Daoy (cell line): ENCODE results near the gene PPIF. TPM values are rescaled to one million over a fixed set of nuclear protein-coding genes. Genes with fewer than 3 reads are reported as not detected.

ENCODE experiments used
- DNase-seq: peaks from one replicate; pipeline ENCODE4 v3.0.0-alpha.2; 2015; ENCODE audit warnings: low read depth
- total RNA-seq: library from RNA; depleted of rRNA; stranded (reverse); fragments of >200 nt; shearing (Covaris generic); gene quantifications from 2 replicates; pipeline ENCODE4 v1.2.3, GENCODE V29; 2014

PPIF gene
- total RNA-seq, 1 experiment from 2014 or later = 28.1 TPM

- peak; percentile 70 for DNase-seq
Measured at GRCh38 chr10:79374312-79375191, 27.3 kb downstream of the PPIF start.

DNA sequence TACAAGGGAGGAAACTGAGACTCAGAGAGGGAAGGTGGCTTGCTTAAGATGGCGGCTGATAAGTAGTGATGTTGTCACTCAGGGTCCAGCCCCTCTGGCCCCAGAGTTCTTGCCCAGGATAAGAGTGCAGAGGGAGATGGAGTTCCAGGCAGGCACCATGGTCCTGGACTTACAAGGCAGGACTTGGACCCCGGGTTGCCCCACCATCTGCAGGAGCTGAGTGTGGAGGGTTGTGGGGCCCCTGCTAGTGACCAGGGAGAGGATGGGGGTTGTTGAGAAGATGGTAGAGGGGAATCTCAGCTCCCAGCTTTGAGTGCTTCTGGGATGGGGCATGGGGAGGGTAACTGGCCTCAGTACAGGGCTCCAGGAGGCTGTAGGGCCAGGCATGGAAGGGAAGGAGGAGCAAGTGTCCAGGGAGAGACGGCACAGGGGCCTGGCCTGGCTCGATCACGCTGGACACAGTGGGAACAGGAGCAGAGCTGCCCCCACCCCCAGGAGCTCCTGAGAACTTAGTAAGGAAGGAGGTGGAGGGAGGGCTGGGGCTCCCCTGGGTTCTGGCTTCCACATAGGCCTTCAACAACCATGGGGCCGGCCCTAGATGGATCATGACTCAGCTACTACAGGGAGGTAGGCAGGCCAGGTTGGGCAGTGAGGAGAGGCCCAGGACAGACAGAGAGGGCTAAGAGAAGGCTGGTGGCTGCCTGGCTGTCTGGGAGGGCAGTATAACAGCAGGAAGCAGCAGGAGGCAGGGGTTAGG lies 28.2 kb downstream of the PPIF start:
- peak; percentile 21 for DNase-seq

DNA sequence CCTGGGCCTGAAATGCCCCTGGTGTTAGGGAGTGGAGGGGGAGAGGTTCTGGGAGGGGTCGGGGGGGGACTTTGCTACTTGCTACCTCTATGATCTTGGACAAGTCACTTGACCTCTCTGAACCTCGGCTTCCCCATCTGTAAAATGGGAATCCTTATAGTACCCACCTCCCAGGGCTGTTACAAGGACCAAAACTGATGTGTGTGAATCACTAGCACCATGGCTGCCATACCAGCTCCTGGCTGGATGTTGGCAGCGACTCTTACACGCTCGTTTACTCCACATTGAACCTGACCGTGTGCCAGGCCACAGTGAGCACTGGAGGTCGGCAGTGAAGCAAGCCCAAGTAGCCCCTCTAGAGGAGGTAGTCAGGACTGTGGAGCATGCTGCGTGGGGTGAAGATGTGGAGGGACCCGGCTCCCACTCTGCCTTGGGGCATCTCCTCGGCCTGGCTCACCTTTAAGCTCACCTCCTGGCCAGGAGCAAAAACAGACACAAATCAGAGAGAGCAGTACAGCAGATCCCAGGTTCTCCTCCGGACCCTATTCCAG lies 28.9 kb downstream of the PPIF start:
- no peak for DNase-seq

GRCh38 chr10:79376751-79377556 lies 29.7 kb downstream of the PPIF start:
- DNase-seq = no peak

DNA sequence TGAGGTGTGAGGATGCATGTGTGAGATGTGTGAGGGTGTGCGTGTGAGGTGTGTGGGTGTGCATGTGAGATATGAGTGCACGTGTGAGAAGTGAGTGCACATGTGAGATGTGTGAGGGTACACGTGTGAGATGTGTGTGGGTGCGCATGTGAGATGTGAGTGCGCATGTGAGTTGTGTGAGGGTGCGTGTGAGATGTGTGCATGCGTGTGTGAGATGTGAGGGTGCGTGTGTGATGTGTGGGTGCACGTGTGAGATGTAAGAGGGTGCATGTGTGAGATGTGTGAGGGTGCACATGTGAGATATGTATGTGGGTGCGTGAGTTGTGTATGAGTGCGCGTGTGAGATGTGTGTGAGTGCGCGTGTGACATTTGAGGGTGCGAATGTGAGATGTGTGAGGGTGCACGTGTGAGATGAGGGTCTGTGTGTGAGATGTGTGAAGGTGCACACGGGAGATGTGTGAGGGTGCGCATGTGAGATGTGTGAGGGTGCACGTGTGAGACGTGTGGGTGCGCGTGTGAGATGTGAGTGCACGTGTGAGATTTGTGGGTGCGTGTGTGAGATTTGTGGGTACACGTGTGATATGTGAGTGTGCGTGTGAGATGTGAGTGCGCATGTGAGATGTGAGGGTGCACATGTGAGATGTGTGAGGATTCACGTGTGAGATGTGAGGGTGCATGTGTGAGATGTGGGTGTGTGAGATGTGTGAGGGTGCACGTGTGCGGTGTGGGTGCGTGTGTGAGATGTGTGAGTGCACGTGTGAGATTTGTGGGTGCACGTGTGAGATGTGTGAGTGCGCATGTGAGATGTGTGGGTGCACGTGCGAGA lies 30.5 kb downstream of the PPIF start:
- DNase-seq = no peak

GRCh38 chr10:79378383-79378646 lies 31.0 kb downstream of the PPIF start:
- no peak for DNase-seq

GRCh38 chr10:79378647-79379511 lies 31.6 kb downstream of the PPIF start:
- DNase-seq = no peak

- DNase-seq = no peak
Measured at GRCh38 chr10:79379512-79380124, 32.3 kb downstream of the PPIF start.

GRCh38 chr10:79380125-79380945 lies 33.1 kb downstream of the PPIF start:
- DNase-seq = no peak

DNA sequence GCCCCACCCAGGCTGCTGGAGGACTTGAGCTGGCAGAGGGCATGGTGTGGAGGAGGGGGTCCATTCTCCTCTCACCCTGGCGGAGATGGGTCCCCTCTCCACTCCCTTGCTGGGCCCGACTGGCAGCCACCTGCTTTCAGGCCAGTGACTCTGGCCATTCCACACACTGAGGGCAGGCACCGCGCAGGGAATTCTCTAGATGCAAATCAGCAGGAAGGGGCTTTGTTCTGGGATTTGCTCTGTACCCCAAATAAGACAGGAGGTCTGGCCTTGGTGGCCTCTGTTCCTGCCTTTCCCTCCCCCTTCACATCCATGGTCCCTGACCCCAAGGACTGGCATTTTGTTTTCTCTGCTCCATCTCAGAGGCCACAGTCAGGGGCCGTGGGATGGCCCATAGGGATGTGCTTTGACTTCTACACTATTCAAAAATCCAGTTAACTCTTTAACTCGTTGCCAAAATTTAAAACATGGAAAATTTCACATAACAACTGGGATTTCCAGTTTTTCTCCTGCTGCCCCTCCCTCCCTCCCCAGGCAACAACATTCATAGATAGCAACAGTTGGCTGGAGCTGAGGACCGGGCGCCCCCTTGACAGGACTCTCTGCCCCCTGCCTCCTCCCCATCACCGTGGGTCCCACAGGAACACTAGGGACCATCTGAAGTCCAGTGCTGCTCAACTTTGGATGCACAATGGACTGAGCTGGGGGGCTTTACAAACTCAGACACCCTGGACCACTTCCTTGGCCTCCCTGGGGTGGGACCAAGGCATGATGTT lies 33.9 kb downstream of the PPIF start:
- DNase-seq = no peak

GRCh38 chr10:79381804-79382221 lies 34.5 kb downstream of the PPIF start:
- DNase-seq = peak; percentile 91

GRCh38 chr10:79382491-79382941 lies 35.2 kb downstream of the PPIF start:
- no peak for DNase-seq

DNA sequence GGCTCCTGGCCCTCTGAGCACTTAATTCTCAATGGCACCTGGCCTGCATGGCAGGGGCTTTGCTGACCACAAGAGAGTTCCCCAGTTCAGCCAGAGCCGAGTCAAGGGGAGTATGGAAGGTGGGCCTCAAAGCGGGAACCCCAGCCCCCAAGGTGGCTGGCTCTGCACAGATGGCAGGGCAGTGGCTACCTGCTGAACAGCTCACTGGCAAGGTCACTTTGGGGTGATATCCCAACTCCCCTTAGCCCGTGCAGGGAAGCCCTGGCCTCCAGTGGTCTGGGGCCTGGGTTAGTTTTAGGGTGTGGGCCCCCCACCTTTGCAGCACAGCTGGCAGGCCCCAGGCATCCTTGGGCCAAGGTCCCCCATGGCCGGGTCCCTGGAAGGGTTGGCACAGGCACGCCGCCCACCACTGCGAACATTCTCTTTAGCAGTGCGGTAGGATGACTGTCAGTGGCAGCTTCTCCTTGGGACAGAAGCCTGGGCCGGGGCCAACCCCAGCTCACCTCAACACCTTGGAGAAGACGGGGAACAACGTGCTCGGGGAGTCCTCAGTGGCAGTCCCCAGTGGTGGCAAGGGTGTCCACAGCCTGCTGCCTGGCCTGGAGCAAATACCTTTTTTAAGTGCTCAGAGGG lies 36.8 kb downstream of the PPIF start:
- no peak for DNase-seq

- DNase-seq = no peak
Measured at GRCh38 chr10:79384773-79385391, 37.6 kb downstream of the PPIF start.

DNA sequence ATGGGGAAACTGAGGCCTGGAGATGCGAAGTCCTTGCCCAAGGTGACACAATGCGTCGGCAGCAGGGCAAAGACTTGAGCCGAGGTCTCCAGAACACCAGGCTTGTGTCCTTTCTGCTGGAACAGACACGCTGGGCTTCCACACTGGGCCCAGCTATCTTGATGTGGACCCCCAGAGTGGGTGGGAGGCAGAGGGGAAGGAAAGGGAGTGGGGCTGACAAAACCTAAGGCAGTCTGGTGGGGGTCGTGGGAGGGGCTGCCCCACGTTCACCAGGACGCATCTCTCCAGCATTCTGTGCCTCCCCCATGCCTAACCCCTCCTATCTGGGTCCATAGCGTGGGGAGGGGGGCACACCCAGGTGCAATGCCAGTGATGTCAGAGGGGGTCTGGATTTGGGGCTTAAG lies 38.1 kb downstream of the PPIF start:
- DNase-seq = no peak

GRCh38 chr10:79385804-79386531 lies 38.7 kb downstream of the PPIF start:
- no peak for DNase-seq
